Measurements from ENCODE around the gene IGHMBP2.
"Not testable (repeated sequence)": the region's sequence is repeated elsewhere in the genome, so short reads cannot be mapped to it uniquely, and the experiment has no call there.

Gene IGHMBP2

DNA sequence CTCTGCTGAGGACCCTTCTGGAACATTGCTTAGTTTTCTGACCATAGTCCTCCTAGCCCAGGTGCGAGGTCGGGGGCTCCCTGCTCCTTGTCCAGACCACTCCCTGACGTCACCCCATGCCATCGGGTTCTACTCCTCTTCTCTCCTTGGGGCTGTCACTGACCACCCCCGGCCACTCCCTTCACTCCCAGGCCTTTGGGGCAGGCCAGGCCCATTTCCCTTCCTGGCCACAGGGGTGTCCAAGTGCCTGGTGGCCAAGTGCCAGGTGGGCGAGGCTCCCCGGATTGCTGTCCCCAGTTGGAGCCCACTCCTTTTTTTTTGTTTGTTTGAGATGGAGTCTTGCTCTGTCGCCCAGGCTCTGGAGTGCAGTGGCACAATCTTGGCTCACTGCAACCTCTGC lies 57.6 kb downstream of the IGHMBP2 start:
- DNase-seq: no peak

GRCh38 chr11:68962527-68963250 lies 59.0 kb downstream of the IGHMBP2 start:
- no peak for DNase-seq

- peak in 1 of 51 donors; percentile 6 for DNase-seq
These were observed 60.1 kb downstream of the IGHMBP2 start for GRCh38 chr11:68963779-68964178.

- DNase-seq: no peak
These were observed 62.5 kb downstream of the IGHMBP2 start for GRCh38 chr11:68965901-68966853.

GRCh38 chr11:68966894-68967780 lies 63.4 kb downstream of the IGHMBP2 start:
- no peak for DNase-seq

DNA sequence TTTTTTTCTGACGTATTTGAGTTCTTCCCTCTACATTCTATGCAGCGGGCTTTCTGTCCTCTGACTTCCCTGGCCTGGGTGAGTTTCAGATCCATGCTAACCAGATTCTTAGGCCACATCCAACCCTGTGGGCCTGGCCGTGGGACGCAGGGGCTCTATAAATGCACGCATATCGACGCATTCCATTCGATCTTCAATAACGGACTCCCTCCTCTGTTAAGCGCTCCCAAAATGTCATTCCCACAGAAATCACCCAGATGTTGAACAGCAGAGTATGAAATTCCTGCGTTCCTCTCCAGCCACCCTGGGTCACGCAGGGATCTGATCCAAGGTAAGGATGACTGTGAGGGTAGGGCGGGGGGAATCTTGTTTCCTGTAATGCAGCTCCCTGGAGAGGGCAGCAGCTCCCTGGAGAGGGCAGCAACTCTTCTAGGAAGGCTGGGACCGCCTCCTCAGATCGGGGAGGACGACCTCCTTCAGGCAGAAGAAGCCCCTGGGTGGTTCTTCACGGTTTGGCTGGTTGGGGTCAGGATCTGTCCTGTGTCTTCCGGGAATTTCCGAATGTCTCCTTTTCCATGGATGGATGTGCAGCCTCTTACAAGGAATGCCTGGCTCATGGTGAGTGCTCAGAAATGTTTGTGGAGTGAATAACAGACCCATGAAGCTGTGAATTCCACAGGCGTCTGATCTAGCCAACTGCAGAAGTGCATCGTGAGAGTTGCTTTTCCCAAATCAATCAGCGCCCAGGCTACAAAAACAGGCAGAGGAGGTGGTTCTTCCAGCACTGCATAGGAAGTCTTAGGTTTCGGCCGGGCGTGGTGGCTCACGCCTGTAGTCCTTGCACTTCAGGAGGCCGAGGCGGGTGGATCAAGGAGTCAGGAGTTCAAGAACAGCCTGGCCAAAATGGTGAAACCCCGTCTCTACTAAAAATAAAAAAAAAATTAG lies 64.9 kb downstream of the IGHMBP2 start:
- DNase-seq: no peak

DNA sequence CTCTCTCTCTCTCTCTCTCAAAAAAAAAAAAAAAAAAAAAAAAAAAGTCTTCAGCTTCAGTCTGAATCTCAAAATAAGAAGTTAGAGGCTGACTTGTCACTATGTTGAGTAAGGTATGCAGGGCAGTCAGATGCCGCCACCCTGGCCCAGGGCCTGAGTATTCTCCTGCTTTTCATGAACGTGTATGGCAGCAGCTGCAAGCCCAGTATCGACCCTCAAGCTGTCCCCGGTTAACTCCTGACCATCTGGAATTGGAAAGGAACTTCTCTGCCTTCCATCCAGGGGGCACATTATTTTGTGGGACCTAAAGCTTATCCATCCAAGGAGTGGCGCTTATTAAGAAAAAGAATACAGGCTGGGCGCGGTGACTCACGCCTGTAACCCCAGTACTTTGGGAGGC lies 65.7 kb downstream of the IGHMBP2 start:
- no peak for DNase-seq

DNA sequence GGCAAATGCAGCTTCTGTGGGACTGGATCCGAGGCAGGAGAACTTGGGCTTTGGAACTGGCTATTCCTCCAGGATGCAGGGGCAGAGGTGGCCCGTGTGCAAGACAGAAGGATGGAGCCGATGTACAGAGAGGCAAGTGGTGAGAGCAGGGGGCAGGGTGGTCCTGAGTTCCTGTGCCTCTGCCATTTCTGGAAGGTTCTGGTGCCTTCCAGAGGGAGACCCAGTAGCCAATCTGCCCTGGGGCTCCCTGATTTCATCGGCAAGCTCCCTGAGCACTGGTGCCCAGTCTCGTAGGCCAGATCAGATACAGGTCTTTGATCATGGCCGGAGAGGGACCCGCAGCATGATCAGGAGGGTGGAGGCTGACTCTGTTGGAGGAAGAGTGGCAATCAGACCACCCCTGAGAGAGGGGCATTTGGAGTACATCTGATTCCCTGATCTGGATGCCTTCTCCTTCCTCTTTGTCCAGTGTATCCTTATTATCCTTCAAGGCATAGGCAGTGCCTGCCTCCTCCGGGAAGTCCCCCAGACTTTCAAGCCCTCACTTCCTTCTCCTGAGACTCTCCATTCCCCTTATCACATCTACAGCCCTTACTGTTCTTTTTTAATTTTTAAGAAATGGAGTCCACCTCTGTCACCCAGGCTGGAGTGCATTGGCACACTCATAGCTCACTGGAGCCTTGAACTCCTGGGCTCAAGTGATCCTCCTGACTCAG lies 67.4 kb downstream of the IGHMBP2 start:
- DNase-seq: no peak

GRCh38 chr11:68973219-68973618 lies 69.5 kb downstream of the IGHMBP2 start:
- DNase-seq: no peak

- DNase-seq: not testable (repeated sequence)
These were observed 70.0 kb downstream of the IGHMBP2 start for GRCh38 chr11:68973706-68974105.

DNA sequence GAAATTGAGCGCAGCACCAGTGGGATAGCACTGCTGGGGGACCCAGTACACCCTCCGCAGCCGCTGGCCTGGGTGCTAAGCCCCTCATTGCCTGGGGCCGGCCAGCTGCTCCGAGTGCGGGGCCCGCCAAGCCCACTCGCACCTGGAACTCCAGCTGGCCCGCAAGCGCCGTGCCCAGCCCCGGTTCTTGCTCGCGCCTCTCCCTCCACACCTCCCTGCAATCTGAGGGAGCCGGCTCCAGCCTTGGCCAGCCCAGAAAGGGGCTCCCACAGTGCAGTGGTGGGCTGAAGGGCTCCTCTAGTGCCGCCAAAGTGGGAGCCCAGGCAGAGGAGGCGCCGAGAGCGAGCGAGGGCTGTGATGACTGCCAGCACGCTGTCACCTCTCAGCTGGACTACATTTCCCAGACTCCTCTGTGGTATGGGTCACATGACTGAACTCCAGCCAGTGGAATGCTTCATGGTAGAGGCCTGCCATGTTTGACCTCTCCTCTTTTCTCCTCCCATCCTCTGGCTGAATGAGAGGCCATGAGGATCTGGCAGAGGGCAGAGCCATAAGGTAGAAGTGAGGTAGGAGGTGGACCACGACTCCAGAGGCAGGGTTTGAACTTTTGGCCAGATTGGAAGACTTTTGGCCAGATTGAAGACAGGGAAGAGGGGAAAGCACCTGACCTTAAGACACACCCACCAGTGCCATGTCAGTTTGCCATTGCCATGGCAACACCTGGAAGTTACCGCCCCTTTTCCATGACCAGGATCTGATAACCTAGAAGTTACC lies 70.9 kb downstream of the IGHMBP2 start:
- no peak for DNase-seq

GRCh38 chr11:68976095-68976494 lies 72.4 kb downstream of the IGHMBP2 start:
- DNase-seq: no peak

DNA sequence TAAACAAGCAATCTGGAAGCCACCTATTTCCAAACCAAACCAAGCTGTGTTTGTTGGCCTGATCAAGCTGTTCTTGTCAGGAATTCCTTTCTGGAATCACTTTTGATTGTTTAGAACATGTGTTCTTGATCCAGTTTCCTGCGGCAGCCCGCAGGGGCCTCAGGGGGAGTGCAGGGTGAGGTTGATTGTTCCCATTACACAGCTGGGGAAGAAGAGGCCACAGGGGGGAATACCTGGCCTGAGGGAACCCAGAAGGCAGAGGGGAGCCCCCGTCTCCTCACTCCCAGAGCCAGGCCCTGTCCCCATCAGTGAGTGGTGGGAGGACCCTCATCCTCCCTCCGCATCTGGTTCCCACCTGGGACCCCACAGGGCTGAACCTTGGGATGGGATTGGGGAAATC lies 72.9 kb downstream of the IGHMBP2 start:
- no peak for DNase-seq

GRCh38 chr11:68977781-68978625 lies 74.3 kb downstream of the IGHMBP2 start:
- no peak for DNase-seq

DNA sequence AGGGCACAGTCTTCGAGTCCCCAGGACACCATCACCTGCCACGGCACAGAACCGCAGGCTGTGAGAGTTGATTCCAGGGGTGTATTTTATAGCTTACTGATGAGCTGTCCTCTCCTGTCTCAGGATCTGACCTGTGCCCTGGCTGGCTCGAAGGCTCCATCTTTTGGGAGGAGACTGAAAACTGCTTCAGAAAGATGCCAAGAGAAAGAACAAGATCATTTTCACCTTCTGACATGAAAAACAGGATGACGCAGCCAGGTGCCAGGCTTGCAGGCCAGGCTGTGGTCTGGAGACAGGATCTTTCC lies 74.9 kb downstream of the IGHMBP2 start:
- no peak for DNase-seq

DNA sequence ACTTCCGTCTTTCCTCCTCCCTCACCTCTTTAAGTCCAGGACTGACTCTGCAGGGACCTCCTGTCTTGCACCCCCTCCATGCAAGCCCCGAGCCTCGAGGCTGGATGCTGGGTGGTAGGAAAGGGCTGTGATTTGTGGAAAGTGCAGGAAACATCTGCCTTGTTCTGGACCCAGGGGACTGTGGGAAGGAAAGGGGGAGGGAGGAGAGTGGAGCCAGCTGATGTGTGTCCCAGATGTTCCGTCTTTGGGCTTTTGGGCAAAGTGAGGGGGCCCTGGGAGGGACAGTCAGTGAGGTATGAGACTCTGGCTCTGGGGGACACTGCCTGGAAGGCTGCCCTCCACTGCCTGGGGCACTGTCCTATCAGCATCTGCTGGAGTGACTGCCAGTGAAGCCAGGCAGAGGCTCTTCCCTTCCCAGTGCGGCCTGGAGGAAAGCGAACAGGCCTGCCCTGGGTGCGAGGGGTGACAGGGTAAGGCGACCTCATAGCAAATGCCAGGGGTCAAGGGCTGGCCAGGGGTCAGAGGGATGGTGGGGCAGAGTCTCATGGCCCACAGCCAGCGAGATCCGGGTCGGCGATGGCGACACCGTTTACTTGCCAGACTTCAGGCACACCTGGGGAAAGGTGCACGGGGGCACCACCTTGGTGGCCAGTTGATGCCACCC lies 75.4 kb downstream of the IGHMBP2 start:
- no peak for DNase-seq

- DNase-seq: no peak
These were observed 76.5 kb downstream of the IGHMBP2 start for GRCh38 chr11:68979931-68980775.
